SK-N-SH (cell line): ENCODE measurements around the gene CLSTN2.

Experiments used
- EP300 ChIP-seq, 2 experiments: IDR thresholded peaks; 2 replicates each; pipeline versions ENCODE4 v1.4.0 to v1.6.1; 2012; ENCODE audit warnings: borderline replicate concordance in 1 of 2, low read depth in 1 of 2, low read length in 1 of 2
- FOXJ3 ChIP-seq: sonication (generic); formaldehyde crosslinking; IDR thresholded peaks from 2 replicates; pipeline ENCODE4 v1.5.1; 2020; ENCODE audit warnings: mild to moderate bottlenecking, missing genetic modification reagents
- JUND ChIP-seq: IDR thresholded peaks from 2 replicates; pipeline ENCODE4 v1.4.0; 2012
- MXI1 ChIP-seq: IDR thresholded peaks from 2 replicates; pipeline ENCODE4 v1.6.1; 2012; ENCODE audit warnings: mild to moderate bottlenecking, low read depth, low read length, improper control_type of control experiment
- POLR2AphosphoS5 ChIP-seq: IDR thresholded peaks from 2 replicates; pipeline ENCODE4 v1.6.1; 2012; ENCODE audit warnings: low read depth, low read length
- RAD21 ChIP-seq: IDR thresholded peaks from 2 replicates; pipeline ENCODE4 v1.6.1; 2012; ENCODE audit warnings: mild to moderate bottlenecking, low read length
- SIN3A ChIP-seq: IDR thresholded peaks from 2 replicates; pipeline ENCODE4 v1.6.1; 2012; ENCODE audit warnings: low read depth, mild to moderate bottlenecking, low read length, moderate library complexity, borderline replicate concordance
- SMC3 ChIP-seq: IDR thresholded peaks from 2 replicates; pipeline ENCODE4 v1.6.1; 2012; ENCODE audit warnings: low read depth, low read length, improper control_type of control experiment
- YY1 ChIP-seq: IDR thresholded peaks from 2 replicates; pipeline ENCODE4 v1.4.0; 2012; ENCODE audit warnings: low read depth, mild to moderate bottlenecking
- TF ChIP-seq, protein P1 (sequence below): fragments of 200-600 bp; sonication (generic); IDR thresholded peaks from 2 replicates; pipeline ENCODE4 v1.6.1; 2017; ENCODE audit warnings: antibody characterized with exemption, mild to moderate bottlenecking, moderate library complexity
- TF ChIP-seq, protein P2 (sequence below): IDR thresholded peaks from 2 replicates; pipeline ENCODE4 v1.4.0; 2012; ENCODE audit warnings: low read depth, borderline replicate concordance

DNA sequence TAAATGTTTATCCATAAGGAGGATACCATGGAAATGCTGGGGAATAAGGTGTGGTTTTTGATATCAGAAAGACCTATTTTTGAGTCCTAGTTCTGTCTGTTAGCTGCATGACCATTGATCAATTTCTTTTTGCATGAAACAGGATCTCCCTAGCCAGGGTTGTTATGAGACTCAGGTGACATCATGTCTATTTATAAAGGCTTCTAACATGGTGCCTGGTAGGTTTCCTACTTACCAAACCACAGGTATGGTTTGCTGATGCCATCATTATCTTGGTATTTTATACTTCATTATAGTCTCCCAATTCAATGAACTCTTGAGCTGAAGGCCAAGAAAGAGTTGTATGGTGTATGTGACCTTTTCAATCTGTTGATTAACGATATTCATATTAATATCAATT is 144.0 kb downstream of the CLSTN2 start:
- TF ChIP-seq YY1 (no peak), SMC3 (no peak), JUND (no peak), RAD21 (no peak), FOXJ3 (no peak), POLR2AphosphoS5 (no peak), SIN3A (no peak), EP300 (IDR thresholded peaks at IDR 0.05; ENCODE audit: borderline replicate concordance in 1 of 2, low read depth in 1 of 2, low read length in 1 of 2) (no peak), MXI1 (no peak)
- TF ChIP-seq, protein P1, sequence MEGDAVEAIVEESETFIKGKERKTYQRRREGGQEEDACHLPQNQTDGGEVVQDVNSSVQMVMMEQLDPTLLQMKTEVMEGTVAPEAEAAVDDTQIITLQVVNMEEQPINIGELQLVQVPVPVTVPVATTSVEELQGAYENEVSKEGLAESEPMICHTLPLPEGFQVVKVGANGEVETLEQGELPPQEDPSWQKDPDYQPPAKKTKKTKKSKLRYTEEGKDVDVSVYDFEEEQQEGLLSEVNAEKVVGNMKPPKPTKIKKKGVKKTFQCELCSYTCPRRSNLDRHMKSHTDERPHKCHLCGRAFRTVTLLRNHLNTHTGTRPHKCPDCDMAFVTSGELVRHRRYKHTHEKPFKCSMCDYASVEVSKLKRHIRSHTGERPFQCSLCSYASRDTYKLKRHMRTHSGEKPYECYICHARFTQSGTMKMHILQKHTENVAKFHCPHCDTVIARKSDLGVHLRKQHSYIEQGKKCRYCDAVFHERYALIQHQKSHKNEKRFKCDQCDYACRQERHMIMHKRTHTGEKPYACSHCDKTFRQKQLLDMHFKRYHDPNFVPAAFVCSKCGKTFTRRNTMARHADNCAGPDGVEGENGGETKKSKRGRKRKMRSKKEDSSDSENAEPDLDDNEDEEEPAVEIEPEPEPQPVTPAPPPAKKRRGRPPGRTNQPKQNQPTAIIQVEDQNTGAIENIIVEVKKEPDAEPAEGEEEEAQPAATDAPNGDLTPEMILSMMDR, result no peak
- TF ChIP-seq, protein P2, sequence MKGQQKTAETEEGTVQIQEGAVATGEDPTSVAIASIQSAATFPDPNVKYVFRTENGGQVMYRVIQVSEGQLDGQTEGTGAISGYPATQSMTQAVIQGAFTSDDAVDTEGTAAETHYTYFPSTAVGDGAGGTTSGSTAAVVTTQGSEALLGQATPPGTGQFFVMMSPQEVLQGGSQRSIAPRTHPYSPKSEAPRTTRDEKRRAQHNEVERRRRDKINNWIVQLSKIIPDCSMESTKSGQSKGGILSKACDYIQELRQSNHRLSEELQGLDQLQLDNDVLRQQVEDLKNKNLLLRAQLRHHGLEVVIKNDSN, result no peak
